Measurements from ENCODE around the gene KIAA1671. TPM values are rescaled to one million over a fixed set of nuclear protein-coding genes. Genes with fewer than 3 reads are reported as not detected.

The KIAA1671 gene
- total and polyA plus RNA-seq, 9 of the 15 experiments (the other 6 are each of a cell fraction or from before 2014, with no cell fraction given) = under 0.01 to 0.11 (median 0.02) TPM; not detected in 5

GRCh38 chr22:25170426-25170980, 218.0 kb downstream of the KIAA1671 start:
- no peak overlapping the region for H3K4me3 ChIP-seq
- BruUV-seq (replicated peaks) = no TSS peak
- no peaks in the 10 kb centered on the region for H3K9me1 ChIP-seq (ENCODE audit: control insufficient read depth, insufficient read depth, low read length)
- ChIA-PET POLR2A (interaction anchor here (0.6 kb wide), 1 partner anchor 616 kb away, joined by 3 read pairs; no protein-coding TSS in a partner anchor), CTCF (ENCODE audit: low intra/inter-chr PET ratio) (no interaction called here)
- no peak overlapping the region for H3K4me2 ChIP-seq (ENCODE audit: insufficient read depth, low read length)
- ATAC-seq (no peak), FAIRE-seq (no peak), DNase-seq (ENCODE audit: extremely low read depth in 1 of 4, low spot score in 3 of 4) (no peak)
- no peak for TF ChIP-seq ZNF253 (CRISPR knock-in tag; conservative IDR thresholded peaks at IDR 0.05)
- no peak overlapping the region for H3K27ac ChIP-seq (ENCODE audit: extremely low read depth, low read depth, low read length)
- H2AFZ ChIP-seq (ENCODE audit: low read depth, low read length) = no peak overlapping the region
- no peaks in the 10 kb centered on the region for H3K36me3 ChIP-seq (ENCODE audit: control insufficient read depth, insufficient read depth, low read length)
- no peaks in the 10 kb centered on the region for H3K79me2 ChIP-seq (ENCODE audit: control insufficient read depth, insufficient read depth, low read length)
- H3K9me3 ChIP-seq (replicated peaks; ENCODE audit: control insufficient read depth, insufficient read depth, low read depth, low read length) = no peaks in the 10 kb centered on the region
- no peaks in the 10 kb centered on the region for H4K20me1 ChIP-seq (replicated peaks; ENCODE audit: control insufficient read depth, insufficient read depth, low read length)
- under 1% methylated on average over 15 of the region's 16 CpGs for WGBS (ENCODE audit: insufficient coverage, low coverage, missing lambda C conversion rate)
- peaks cover 0 to 12% of the 10 kb centered on the region in 2 experiments; a peak in 4 of 5 replicates for H3K27me3 ChIP-seq (ENCODE audit: control insufficient read depth in 2 of 2, insufficient read depth in 2 of 2, low read length in 2 of 2)
- in situ Hi-C loops (cut with MboI) = no loop called here
- no peaks in the 10 kb centered on the region for H3K4me1 ChIP-seq (replicated peaks in 1 of 2; ENCODE audit: control insufficient read depth in 2 of 2, insufficient read depth in 2 of 2, low read length in 2 of 2)
- no peak overlapping the region for H3K9ac ChIP-seq (ENCODE audit: insufficient read depth in 1 of 2, low read depth in 2 of 2, low read length in 2 of 2)
- intact Hi-C loops (cut with micrococcal nuclease) = no loop called here

DNA sequence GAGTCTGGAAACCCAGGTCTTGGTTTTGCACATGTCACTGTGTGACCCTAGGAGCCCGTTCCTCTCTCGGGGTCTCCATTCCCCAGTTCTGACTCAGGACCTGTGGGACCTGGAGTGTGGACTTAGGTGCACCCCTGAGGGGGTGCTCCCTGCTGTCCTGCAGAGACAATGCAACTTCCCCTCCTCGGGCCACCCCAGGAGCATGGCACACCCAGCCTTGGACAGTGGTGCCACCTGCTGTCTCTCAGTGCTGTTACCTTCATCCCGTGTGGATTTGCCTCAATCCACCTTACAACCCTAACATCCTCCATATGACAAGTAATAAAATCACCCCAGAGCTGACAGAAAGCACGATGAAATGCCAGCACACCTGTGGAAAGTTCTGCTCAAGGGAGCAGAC, 219.6 kb downstream of the KIAA1671 start:
- H3K9me3 ChIP-seq (replicated peaks; ENCODE audit: control insufficient read depth, insufficient read depth, low read depth, low read length) = no peaks in the 10 kb centered on the region
- ChIA-PET POLR2A (no interaction called here), CTCF (ENCODE audit: low intra/inter-chr PET ratio) (no interaction called here)
- H3K27me3 ChIP-seq (ENCODE audit: control insufficient read depth in 2 of 2, insufficient read depth in 2 of 2, low read length in 2 of 2) = peaks cover 0 to 12% of the 10 kb centered on the region in 2 experiments; a peak in 4 of 5 replicates
- in situ Hi-C loops (cut with MboI) (no loop called here), intact Hi-C loops (cut with micrococcal nuclease) (no loop called here)
- H3K4me2 ChIP-seq (ENCODE audit: insufficient read depth, low read length) = no peak overlapping the region
- no peaks in the 10 kb centered on the region for H3K4me1 ChIP-seq (replicated peaks in 1 of 2; ENCODE audit: control insufficient read depth in 2 of 2, insufficient read depth in 2 of 2, low read length in 2 of 2)
- no peak for FAIRE-seq
- no peak overlapping the region for H3K27ac ChIP-seq (ENCODE audit: extremely low read depth, low read depth, low read length)
- ATAC-seq = no peak
- no TSS peak for BruUV-seq (replicated peaks)
- no peaks in the 10 kb centered on the region for H3K79me2 ChIP-seq (ENCODE audit: control insufficient read depth, insufficient read depth, low read length)
- 0% methylated on average over 4 of the region's 5 CpGs for WGBS (ENCODE audit: insufficient coverage, low coverage, missing lambda C conversion rate)
- H2AFZ ChIP-seq (ENCODE audit: low read depth, low read length) = no peak overlapping the region
- H4K20me1 ChIP-seq (replicated peaks; ENCODE audit: control insufficient read depth, insufficient read depth, low read length) = no peaks in the 10 kb centered on the region
- DNase-seq (ENCODE audit: extremely low read depth in 1 of 4, low spot score in 3 of 4) = peak in 1 of 4 experiments; percentile 11
- H3K9me1 ChIP-seq (ENCODE audit: control insufficient read depth, insufficient read depth, low read length) = no peaks in the 10 kb centered on the region
- no peak overlapping the region for H3K9ac ChIP-seq (ENCODE audit: insufficient read depth in 1 of 2, low read depth in 2 of 2, low read length in 2 of 2)
- no peak overlapping the region for H3K4me3 ChIP-seq
- H3K36me3 ChIP-seq (ENCODE audit: control insufficient read depth, insufficient read depth, low read length) = no peaks in the 10 kb centered on the region
- peak; percentile 11; the same call in 1 of the 2 replicates for TF ChIP-seq REST (IDR thresholded peaks at IDR 0.05; ENCODE audit: borderline replicate concordance)
- no peak for TF ChIP-seq REST (CRISPR knock-in tag; IDR thresholded peaks at IDR 0.05; ENCODE audit: low read depth)
- TF ChIP-seq RAD21 (CRISPR knock-in tag; conservative IDR thresholded peaks at IDR 0.05 in 1 of 2, IDR thresholded peaks at IDR 0.05 in 1 of 2) = peak in 1 of 2 experiments; percentile 33; a peak in 2 of 4 replicates
- TF ChIP-seq ZNF146 (CRISPR knock-in tag; IDR thresholded peaks at IDR 0.05; ENCODE audit: unreplicated experiment) = no peak
- no peak for TF ChIP-seq MCM5 (IDR thresholded peaks at IDR 0.05; ENCODE audit: low read depth)
